HG03095 (cell line): ENCODE data around the gene ZG16.

Source experiments
- ATAC-seq: cut with Tn5 transposase; IDR thresholded peaks from one replicate; pipeline ENCODE4 v1.9.1; 2021; ENCODE audit warnings: moderate library complexity; ENCODE audit not compliant: unreplicated experiment

The ZG16 gene

GRCh38 chr16:29807426-29808218 is 29.6 kb downstream of the ZG16 start:
- ATAC-seq = no peak

DNA sequence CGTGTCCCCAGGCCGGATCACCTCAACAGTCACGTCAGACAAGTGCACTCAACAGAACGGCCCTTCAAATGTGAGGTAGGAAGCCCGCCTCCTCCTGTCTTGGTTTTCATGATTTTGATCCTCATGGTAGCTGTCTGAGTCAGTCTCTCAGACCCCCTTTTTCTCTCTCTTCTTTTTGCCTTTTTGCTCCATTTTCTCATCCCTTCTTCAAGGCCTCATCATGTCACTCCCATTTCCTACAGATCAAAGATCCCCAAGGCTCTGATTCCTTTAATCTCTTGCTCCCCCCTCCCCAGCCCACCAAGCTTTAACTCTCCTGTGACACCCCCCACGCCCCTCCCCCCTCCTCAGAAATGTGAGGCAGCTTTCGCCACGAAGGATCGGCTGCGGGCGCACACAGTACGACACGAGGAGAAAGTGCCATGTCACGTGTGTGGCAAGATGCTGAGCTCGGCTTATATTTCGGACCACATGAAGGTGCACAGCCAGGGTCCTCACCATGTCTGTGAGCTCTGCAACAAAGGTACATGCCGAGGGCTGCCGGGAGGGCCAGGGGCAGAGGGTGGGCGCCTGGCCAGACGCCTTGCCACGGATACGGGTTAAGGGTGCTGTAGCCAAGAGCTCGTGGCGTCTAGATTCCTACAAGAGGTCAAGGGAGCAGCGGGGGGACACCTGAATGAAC is 30.3 kb downstream of the ZG16 start:
- ATAC-seq = no peak

GRCh38 chr16:29809031-29809747 is 31.1 kb downstream of the ZG16 start:
- no peak for ATAC-seq

DNA sequence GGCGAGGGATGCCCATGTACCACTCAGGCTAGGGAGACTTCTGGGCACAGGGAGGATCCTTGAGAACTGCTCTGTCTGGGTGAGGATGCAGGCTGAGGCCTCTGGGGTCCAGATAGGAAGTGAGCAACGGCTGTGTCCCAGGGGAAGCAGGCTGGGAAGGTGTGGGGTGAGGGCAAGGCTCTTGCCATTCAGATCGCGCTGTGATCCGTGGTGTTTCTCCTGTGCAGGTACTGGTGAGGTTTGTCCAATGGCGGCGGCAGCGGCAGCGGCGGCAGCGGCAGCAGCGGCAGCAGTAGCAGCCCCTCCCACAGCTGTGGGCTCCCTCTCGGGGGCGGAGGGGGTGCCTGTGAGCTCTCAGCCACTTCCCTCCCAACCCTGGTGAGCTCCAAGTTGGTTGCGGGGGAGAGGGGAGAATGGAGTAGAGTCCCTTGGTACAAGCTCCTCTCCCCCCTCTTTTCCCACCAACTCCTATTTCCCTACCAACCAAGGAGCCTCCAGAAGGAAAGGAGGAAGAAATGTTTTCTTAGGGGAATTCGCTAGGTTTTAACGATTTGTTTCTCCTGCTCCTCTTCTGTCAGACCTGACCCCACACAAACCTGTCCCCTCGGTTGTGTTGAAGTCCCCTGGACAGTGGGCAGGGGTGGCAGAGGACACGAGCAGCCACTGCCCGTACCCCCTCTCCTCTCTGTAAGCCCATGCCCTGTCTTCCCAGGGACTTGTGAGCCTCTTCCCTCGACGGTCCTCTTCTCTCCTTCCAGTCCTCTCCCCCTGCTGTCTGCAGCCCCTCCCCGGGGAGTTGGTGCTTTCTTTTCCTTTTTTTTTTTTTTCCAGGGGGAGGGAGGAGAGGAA is 32.0 kb downstream of the ZG16 start:
- no peak for ATAC-seq

GRCh38 chr16:29810699-29811169 is 32.7 kb downstream of the ZG16 start:
- ATAC-seq = no peak

- peak; percentile 41 for ATAC-seq
Observed at GRCh38 chr16:29811170-29811895, 33.3 kb downstream of the ZG16 start.

- ATAC-seq = no peak
Observed at GRCh38 chr16:29811896-29812665, 34.0 kb downstream of the ZG16 start, which contains the start of gene PRRT2. PRRT2 (plus strand) TSS chr16:29812193; CDS start chr16:29813055, 862 bp downstream.

- ATAC-seq = no peak
Observed at GRCh38 chr16:29812754-29813643, 34.9 kb downstream of the ZG16 start.

DNA sequence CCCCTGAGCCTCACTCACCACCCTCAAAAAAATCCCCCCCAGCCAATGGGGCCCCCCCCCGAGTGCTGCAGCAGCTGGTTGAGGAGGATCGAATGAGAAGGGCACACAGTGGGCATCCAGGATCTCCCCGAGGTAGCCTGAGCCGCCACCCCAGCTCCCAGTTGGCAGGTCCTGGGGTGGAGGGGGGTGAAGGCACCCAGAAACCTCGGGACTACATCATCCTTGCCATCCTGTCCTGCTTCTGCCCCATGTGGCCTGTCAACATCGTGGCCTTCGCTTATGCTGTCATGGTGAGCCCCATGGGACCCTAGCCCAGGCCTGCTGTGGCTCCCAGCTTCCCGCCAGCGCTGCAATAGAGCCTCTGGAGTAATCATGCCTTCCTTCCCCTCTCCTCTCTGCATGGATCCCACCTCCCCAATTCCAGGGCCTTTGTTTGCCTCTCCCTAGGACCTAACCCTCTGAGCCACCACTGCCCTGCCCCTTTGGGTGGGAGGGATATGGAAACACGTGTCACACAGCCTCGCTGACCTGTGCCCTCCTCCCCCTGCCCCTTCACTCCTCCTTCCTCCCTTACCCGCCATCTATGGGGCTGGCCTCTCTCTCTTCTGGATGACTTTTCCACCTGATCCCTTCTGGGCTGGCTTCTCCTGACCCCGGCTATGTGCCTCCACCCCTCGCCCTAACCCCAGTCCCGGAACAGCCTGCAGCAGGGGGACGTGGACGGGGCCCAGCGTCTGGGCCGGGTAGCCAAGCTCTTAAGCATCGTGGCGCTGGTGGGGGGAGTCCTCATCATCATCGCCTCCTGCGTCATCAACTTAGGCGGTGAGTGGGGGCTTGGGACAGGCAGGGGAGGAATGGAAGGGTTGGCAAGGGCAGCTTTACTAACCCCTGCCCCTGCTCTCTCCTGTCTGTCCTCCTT is 35.8 kb downstream of the ZG16 start:
- no peak for ATAC-seq

DNA sequence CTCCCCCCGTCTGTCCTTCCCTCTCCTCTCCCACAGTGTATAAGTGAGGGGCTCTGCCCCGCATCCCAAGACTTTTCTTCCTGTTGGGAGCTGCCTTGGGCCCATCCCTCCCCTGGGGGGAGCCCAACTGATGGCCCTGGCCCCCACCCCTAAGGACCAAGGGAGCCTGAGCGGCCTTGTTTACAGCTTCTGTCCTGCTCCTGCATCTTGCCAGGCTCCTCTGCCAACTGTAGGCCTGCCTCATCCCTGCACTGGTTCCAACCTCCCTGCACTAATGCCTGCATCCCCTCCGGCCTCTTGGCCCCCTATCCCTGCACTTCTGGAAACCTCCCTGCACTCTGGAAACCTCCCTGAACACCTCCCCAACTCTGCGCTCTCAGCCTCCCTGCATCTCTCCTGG is 36.5 kb downstream of the ZG16 start:
- no peak for ATAC-seq

DNA sequence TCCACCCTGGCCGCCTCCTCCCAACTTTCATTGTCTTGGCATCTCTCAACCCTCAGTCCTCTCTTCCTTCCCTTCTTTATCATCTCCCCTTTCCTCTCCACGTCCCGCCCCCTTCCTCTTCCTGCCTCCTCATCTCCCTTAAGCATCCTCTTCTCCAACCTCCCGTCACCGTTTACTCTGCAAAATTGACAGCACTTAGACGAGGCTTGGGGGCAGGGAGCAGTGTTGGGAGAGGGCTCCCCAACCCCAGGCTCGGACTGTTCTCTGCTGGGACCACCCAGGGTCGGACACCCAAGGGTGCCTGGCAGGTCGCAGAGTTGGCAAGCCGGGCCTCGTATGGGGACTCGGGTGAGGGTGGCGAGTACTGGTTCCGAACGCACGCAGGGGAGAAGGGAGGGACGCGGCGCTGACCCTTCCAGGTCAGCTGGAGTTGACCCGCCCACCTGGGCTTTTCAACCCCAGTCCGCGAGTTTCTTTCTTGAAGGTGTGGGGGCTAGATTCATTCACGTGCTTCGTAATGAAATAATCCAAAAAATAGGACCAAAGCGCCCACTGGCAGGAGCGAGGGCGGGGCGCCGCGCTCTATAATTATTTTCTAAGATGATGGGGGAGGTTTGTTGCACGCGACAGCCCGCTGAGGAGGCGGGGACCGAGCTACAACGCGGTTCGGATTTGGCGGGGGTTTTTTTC is 37.1 kb downstream of the ZG16 start:
- no peak for ATAC-seq

DNA sequence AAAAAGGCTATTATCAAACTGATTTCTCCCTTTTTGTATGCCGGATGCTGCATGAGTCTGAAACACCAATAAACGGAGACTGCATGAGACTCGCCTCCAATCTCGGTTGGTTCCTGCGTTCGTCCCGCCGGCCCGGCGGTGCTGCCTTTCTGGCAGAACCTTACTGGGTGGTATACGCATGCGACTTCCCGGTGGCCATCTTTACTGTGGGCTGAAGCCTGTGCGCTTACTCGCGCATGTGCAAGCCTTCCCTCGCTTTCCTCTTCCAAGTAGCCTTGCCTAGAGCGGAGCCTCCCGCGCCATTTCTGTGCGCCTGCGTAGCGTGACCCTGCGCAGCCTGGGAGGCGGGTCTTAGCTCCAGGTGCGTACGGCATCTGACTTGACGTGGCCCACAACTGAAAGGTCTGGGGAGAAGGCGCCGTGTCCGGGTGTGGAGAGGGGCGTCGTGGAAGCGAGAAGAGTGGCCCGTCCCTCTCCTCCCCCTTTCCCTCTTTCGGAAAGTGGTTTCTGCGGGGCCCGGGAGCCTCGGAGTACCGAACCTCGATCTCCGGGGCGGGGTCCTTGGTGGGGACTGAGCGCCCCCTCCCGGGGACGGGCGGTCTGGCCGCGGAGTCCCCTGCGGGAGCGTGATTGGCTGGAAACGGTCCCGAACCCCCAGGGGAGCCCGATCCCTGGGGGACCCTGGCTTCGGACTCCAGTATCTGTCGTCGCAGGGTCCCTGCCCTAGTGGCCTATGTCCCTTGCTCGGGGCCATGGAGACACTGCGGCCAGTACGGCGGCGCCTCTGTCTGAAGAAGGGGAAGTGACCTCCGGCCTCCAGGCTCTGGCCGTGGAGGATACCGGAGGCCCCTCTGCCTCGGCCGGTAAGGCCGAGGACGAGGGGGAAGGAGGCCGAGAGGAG is 38.0 kb downstream of the ZG16 start, which contains the start of gene PAGR1:
PAGR1 (plus strand) TSS at position 360 of the 901 bp plus-strand sequence; CDS start at position 734, 374 bp downstream.
- peak; percentile 43 for ATAC-seq

DNA sequence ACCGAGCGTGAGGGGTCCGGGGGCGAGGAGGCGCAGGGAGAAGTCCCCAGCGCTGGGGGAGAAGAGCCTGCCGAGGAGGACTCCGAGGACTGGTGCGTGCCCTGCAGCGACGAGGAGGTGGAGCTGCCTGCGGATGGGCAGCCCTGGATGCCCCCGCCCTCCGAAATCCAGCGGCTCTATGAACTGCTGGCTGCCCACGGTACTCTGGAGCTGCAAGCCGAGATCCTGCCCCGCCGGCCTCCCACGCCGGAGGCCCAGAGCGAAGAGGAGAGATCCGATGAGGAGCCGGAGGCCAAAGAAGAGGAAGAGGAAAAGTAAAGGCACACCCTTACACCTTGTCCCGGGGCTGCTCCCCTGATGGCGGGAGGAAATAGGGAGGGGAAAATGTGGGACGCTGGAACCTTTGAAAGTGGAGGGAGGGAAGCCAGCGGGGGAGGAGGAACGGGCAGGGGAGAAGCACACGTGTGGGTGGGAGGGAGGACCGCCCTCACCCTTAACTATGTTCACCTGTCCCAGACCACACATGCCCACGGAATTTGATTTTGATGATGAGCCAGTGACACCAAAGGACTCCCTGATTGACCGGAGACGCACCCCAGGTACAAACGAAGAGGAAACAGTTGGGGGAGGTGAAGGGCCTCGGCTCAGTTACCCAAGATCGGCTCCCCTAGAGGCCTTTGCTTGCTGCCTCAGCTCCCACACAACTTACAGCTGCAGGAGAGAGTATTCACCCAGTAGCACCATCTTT is 38.8 kb downstream of the ZG16 start:
- ATAC-seq = peak; percentile 4

- ATAC-seq = no peak
Observed at GRCh38 chr16:29818082-29818481, 40.0 kb downstream of the ZG16 start.

GRCh38 chr16:29819506-29819905 is 41.5 kb downstream of the ZG16 start:
- no peak for ATAC-seq
